Tibial nerve (tissue), 4 donors: ENCODE data around the gene PDLIM5.

Experiments used
- EP300 ChIP-seq, 2 donors: sonication (generic); formaldehyde crosslinking; IDR thresholded peaks; one replicate each; pipeline ENCODE4 v1.6.1; 2017; ENCODE audit warnings: antibody characterized with exemption in 2 of 2, mild to moderate bottlenecking in 1 of 2
- POLR2A ChIP-seq, 2 donors: fragments of 450-650 bp; IDR thresholded peaks; one replicate each; pipeline ENCODE4 v1.6.1; 2017; ENCODE audit warnings: antibody characterized with exemption in 2 of 2, mild to moderate bottlenecking in 2 of 2, moderate library complexity in 2 of 2
- TF ChIP-seq, protein P1 (sequence below), 5 experiments: fragments of 200-600 bp in 3 of 5; fragments of 450-650 bp in 2 of 5; sonication (generic) in 3 of 5; IDR thresholded peaks; one replicate each; pipeline ENCODE4 v1.5.1; 2016 to 2019; ENCODE audit warnings: antibody characterized with exemption in 5 of 5, mild to moderate bottlenecking in 3 of 5, moderate library complexity in 2 of 5

DNA sequence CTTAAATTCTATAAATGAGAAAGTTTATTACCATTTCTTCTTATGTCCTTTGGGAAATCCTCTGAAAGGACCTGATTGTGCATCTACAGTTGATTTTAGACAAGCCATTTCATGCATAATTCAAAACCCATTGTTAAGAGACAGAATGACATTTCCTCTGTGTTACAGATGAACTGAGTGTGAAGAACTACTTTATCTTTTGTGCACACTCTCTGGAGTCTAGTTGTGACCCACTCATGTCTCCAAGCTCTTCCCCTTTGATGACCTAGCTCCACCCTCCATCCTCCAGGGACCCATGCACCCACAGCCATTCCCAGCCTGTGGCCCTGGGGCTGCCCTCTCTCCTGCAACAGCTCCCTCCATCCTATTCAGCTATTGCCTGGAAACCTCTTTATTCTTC is 248.6 kb downstream of the PDLIM5 start:
- TF ChIP-seq, protein P1, sequence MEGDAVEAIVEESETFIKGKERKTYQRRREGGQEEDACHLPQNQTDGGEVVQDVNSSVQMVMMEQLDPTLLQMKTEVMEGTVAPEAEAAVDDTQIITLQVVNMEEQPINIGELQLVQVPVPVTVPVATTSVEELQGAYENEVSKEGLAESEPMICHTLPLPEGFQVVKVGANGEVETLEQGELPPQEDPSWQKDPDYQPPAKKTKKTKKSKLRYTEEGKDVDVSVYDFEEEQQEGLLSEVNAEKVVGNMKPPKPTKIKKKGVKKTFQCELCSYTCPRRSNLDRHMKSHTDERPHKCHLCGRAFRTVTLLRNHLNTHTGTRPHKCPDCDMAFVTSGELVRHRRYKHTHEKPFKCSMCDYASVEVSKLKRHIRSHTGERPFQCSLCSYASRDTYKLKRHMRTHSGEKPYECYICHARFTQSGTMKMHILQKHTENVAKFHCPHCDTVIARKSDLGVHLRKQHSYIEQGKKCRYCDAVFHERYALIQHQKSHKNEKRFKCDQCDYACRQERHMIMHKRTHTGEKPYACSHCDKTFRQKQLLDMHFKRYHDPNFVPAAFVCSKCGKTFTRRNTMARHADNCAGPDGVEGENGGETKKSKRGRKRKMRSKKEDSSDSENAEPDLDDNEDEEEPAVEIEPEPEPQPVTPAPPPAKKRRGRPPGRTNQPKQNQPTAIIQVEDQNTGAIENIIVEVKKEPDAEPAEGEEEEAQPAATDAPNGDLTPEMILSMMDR (IDR thresholded peaks at IDR 0.05) = no peak
- no peak for TF ChIP-seq POLR2A (IDR thresholded peaks at IDR 0.05)
- no peak for TF ChIP-seq EP300 (IDR thresholded peaks at IDR 0.05)
